Measurements from ENCODE around the gene GPLD1.
A peak's percentile ranks its signal among the peaks of the same experiment; 100 is the strongest.
"Not testable (repeated sequence)": the region's sequence is repeated elsewhere in the genome, so short reads cannot be mapped to it uniquely, and the experiment has no call there.

Gene GPLD1

DNA sequence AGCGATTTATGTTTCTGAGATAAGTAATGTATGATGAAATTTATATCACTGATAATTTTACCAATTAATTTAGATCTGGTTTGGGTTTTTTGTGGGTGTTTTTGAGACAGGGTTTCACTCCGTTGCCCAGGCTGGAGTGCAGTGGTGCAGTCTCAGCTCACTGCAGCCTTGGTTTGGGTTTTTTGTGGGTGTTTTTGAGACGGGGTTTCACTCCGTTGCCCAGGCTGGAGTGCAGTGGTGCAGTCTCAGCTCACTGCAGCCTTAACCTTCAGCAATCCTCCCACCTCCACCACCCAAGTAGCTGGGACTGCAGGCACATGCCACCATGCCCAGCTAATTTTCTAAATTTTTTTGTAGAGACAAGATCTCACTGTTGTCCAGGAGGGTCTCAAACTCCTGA, 73.6 kb downstream of the GPLD1 start:
- no peak for DNase-seq

DNA sequence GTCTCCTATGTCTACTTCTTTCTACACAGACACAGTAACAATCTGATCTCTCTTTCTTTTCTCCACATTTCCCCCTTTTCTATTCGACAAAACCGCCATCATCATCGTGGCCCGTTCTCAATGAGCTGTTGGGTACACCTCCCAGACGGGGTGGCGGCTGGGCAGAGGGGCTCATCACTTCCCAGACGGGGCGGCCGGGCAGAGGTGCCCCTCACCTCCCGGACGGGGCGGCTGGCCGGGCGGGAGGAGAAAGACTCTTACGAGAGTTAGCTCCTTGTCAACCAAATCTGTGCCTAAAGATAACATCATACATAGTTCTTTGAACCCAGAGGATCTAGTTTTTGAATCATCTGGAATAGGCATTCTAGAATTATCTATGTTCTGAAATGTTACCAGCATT, 74.8 kb downstream of the GPLD1 start:
- not testable (repeated sequence) for DNase-seq

DNA sequence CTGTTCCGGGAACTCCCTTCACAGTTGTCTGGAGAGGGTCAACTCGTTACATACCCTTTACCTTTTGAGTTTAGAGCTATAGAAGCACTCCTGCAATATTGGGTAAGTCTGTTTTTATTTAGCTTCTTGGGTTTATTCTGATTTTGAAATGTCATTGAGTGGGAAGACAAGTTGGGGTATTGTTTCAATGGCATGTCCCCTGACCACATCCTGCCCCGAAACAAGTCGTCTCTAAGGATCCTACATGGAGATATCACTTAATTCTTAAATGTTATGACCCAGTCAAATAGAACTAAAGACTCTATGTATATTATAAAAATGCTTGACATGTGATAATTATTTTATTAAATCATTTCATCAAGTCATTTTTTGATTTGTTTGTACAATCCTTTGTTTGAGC, 77.1 kb downstream of the GPLD1 start:
- DNase-seq, result no peak

DNA sequence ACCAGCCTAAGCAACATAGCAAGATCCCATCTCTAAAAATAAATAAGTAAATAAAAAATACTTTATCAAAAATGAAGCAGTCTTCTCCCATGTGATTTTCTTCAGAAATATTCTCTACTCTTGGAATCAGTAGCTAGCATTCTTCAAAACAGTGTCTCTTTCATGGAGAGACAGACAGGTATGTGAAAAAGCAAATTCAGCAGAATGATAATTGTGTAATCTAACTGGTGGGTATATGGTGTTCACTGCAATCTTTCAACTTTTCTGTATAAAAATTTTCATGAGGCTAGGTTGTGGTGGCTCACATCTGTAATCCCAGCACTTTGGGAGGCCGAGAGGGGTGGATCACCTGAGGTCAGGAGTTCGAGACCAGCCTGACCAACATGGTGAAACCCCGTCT, 78.8 kb downstream of the GPLD1 start:
- no peak for DNase-seq

DNA sequence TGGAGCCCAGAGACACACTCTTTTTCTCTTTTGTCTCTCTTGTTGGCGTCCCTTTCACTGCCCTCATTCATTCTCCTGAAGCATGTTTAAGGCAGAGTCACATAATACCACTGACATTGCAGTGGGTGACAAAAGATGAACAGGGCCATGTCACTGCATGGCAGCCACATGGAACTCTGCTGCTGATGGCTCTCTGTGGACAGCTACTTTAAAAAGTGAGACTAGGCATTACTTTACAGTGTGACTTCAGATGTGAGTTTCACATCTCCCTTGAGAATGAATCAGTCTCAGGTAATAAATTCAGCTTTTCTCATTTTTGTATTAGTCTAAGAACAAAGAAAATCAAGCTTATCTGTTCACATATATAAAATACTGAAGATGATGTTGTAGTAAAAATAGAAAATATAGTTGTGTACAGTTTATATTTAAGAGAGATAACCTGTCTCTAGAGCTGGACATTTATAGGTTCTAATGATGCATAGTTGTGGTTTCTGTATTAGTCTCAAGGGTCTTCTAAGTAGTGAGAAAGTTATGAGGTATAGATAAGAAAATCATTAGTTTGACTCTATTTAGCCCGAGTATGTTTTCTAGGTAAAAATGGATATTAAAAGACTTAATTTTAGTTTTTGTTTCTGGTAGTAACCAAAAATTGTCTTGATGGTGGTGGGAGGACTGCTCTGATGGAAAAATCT, 80.5 kb downstream of the GPLD1 start:
- DNase-seq, result no peak

DNA sequence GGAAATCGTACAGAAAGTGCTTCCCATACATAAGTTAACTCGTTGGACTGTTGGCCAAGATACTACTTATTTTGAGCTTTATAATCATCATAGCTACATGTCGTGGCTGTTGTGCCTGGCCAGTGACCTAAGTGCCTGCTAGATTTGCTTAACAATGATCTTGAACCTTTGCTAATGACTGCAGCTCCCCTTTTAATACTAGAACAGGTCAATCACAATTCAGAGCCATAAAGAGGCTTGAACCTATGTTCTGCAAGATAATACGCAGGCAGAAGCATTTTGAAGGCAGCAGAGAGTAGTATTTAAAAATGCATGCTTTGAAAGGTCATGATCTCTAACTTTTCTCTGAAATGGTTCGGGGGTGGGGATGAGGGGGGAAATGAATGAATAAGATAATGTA, 84.1 kb downstream of the GPLD1 start:
- no peak for DNase-seq

DNA sequence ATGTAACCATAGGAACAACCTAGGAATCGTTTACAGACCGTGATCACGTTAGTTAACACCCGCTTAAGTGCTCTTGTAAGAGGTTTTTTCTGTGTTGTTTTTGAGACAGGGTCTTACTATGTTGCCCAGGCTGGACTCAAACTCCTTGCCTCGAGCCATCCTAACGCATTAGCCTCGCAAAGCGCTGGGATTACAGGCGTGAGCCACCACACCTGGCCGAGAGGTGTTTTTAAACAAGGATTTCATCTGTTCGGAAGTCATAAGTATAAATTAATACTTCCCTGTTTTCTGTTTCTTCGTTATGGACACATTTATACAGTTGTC, 85.9 kb downstream of the GPLD1 start:
- peak in 2 of 58 donors; percentile 28 to 38 for DNase-seq

DNA sequence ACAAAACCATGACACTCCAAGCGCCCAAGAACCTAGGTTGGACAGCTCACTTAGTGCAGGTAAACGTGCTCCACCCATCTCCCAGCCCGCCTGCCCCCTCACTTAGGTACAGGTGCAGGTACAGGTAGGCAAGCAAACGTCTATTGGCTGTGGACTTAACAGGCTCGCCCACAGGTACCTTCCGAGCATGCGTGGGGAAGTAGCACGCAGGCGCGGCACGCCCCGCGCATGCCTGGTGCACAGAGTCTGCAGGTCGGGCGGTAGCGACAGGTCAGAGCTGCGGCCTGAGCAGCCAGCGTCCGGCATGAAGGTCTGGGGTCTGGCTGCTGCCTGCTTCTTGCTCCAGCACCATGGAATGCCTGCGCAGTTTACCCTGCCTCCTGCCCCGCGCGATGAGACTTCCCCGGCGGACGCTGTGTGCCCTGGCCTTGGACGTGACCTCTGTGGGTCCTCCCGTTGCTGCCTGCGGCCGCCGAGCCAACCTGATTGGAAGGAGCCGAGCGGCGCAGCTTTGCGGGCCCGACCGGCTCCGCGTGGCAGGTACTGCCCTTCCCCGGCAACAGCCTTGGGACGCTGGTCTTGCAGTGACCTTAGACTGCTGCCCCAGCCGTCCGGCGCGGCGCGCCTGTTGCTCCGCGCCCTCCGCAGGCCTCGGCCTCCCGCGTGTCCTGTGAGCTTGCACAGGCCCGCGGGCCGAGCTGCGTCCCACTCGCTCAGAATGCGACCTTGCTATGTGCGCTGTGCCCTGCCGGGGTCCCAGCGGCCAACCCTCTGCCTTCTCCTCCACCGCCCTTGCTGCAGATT, 86.5 kb downstream of the GPLD1 start, which contains the start of gene MRS2:
TSS of gene MRS2 (plus strand) at position 240 of the 804 bp plus-strand sequence. CDS start at position 351, 111 bp downstream.
- DNase-seq, result peak; percentile 40 to 92 (median 83)

DNA sequence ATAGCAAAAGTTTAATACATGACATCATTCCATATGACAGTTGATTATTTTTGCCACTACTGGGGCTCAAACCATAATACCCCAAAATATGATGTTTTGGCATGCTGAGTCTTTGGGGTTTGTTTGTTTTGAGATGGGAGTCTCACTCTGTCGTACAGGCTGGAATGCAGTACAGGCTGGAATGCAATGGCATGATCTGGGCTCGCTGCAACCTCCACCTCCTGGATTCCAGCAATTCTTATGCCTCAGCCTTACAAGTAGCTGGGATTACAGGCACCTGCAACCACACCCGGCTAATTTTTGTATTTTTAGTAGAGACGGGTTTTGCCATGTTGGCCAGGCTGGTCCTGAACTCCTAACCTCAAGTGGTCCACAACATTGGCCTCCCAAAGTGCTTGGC, 87.9 kb downstream of the GPLD1 start:
- no peak for DNase-seq

DNA sequence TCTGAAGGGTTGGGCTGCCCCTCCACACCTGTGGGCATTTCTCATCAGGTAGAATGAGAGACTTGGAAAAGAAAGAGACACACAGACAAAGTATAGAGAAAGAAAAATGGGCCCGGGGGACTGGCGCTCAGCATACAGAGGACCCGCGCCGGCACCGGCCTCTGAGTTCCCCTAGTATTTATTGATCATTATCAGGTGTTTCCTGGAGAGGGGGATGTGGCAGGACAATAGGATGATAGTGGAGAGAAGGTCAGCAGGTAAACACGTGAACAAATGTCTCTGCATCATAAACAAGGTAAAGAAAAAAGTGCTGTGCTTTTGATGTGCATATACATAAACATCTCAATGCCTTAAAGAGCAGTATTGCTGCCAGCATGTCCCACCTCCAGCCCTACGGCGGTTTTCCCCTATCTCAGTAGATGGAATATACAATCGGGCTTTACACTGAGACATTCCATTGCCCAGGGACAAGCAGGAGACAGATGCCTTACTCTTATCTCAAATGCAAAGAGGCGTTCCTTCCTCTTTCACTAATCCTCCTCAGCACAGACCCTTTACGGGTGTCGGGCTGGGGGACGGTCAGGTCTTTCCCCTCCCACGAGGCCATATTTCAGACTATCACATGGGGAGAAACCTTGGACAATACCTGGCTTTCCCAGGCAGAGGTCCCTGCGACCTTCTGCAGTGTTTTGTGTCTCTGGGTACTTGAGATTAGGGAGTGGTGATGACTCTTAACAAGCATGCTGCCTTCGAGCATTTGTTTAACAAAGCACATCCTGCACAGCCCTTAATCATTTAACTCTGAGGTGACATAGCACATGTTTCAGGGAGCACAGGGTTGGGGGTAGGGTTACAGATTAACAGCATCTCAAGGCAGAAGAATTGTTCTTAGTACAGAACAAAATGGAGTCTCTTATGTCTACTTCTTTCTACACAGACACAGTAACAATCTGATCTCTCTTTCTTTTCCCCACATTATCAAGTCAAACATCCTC, 89.0 kb downstream of the GPLD1 start:
- DNase-seq, result not testable (repeated sequence)

DNA sequence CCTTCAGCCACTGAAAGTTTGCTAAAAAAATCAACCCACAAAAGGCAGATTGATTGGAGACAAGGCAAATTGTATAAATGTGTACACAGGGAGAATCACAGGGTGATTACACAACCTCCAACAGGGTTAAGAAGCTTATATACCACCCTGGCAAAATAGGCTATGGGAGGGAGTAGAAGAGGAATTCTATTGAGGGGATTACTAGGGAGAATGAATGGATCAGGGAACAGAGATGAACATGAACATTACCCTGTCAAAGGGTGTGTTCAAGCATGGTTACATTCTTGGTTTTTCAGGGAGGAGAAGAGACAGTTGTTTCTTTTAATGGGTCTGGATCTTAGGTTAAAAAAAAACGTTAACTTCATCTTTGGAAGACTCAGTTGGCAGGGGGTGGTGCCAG, 91.7 kb downstream of the GPLD1 start:
- DNase-seq, result no peak

DNA sequence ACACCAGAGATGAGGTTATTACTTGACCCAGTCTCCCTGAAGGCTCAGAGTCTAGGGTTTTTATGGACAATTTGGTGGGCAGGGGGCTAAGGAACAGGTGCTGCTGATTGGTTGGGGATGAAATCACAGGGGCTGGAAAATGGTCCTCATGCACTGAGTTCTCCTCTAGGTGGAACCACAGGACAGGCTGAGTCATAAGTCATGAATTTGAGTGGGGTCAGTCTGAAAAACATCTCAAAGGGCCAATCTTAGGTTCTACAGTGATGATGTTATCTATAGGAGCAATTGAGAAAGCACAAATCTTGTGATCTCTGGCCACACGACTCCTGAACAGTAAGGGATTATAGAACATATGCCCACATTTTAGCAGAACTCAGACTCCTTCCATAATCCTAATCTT, 92.6 kb downstream of the GPLD1 start:
- DNase-seq, result no peak

DNA sequence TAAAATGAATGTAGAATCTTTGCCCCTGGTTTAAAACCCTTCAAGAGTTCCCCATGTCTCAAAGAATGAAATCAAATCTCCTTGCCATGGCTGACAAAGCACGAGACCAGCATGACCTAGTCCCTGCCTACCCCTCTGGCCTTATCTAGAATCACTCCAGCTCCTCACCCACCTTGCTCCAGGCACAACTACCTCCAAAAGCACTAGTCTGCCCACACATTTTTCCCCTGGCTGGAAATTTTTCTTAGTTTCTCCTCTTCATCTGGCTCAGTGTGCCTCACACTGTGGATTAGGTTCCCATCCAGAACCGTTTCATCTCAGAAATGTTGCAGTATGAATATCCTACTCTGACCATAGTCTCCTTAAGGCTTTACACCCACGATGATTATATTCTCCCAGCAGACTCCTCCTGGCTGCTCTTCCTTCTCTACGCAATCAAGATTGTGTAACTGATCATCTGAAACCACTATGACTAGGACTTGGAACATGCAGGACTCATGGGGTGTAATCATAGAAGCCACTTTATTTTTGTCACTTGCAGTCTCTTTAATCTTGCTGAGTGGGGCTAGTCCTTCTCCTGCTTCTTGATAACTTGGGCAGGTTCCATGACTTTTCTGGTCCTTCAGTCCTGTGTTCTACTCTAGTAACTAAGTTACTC, 94.5 kb downstream of the GPLD1 start:
- peak in 1 of 58 donors; percentile 21 for DNase-seq

DNA sequence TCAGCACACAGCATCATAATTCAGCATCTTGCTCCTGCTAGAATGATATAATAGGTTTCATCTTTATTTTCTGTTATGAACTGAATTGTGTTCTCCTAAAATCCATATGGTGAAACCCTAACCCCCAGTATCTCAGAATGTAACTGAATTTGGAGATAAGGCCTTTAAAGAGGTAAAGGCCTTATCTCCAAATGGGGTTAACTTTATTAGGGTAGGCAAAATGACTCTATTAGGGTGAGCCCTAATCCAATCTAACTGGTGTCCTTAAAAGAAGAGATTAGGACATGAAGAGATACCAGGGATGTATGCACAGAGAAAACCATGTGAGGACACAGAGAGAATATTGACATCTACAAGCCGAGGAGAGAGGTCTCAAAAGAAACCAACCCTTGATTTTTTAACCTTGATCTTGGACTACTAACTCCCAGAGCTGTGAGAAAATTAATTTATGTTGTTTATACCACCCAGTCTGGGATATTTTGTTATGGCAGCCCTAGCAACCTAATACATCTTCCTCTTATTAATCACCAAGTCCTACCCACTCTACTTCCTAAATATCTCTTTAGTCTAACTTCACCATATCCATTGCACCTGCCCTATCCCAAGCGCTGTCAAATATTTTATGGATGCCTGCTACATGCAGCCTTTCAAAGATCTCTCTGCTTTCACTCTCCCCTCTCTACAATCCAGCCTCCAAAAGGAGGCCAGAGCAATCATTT, 95.2 kb downstream of the GPLD1 start:
- no peak for DNase-seq

DNA sequence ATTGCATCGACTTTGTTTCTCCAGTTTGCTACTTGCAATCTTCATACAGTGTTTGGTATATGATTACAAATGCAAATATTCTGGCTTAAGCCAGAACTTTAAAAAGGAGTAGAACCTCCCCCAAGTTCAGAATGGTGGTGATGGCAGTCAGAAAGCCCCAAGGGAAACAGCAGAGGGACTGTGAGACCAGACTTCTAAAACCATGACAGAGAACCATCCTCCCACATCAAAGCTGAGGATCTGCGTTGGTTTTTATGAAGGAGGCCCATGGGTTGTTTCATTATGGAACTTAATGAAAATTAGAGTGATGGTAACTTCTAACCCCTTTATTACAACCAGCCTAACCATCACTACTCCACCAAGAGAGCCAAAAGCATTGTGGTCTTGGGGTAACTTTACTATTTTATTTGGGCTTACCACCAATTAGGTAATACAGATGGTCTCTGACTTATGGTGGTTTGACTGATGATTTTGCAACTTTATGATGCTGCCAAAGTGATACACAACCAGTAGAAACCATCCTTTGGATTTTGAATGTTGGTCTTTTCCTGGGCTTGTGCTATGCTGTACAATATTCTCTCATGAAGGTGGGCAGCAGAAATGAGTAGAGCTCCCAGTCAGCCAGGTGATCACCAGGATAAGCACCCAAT, 97.5 kb downstream of the GPLD1 start:
- no peak for DNase-seq

DNA sequence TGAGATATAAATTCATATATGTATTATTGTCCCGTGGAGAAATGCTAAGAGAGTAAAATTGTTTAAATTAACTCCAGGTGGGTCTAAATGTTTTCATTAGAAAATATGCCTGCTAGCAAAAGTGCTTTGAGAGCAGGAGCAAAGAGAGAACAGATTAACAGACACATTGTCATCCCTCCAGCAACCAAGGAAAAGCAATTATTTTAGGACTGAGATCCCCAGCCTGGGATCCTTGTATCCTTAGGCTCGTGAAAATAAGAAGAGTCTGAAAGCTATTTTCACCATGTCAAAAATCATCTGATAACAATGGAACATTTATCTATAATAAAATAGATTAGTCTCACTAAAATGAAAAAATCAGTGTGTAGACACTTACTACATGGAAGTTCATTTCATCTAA, 98.2 kb downstream of the GPLD1 start:
- DNase-seq, result no peak

DNA sequence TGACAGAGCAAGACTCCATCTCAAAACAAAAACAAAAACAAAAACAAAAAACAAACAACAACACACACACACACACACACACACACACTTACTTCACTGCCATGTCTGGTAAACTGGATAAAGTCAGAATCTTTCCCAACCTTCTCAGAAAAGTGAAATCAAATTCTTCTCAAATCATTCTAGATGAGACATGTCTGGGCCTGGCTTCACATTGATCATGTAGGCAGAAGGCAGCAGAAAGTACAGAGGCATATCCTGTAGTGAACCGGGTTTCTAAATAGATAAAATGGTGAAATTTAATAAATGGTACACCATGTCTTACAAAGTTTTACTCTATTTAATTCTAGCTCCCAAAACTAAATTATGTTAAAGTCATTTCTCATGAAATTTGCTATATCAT, 101.6 kb downstream of the GPLD1 start:
- no peak for DNase-seq

DNA sequence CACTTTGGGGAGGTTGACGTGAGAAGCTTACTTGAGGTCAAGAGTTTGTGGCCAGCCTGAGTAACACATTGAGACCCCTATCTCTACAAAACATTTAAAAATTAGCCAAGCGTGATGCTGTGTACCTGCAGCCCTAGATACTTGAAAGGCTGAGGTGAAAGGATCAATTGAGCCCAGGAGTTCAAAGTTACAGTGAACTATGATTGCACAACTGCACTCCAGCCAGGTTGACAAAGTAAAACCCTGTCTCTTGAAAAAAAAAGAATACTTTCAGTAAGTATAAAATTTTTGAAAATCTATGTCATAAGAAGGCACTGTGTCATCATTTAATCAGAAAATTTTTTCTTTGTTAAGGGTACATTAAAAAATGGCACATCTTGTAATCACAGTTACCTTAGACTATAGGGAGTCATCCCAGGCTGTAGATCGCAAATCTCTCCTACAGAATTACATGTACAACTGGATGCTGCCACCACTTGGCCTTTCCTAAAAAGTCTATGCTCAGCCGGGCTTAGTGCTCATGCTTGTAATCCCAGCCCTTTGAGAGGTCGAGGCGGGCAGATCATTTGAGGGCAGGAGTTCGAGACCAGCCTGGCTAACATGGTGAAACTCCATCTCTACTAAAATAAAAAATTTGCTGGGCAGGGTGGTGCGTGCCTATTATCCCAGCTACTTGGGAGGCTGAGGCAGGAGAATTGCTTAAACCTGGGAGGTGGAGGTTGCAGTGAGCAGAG, 103.7 kb downstream of the GPLD1 start:
- DNase-seq, result no peak

Measured in anterior cingulate cortex (tissue), 58 donors.